ENCODE data around the gene RGS8. TPM values are rescaled to one million over a fixed set of nuclear protein-coding genes. Genes with fewer than 3 reads are reported as not detected.

RGS8 gene
- total RNA-seq, 1 experiment from 2014 or later: not detected

- CTCF ChIA-PET: no interaction called here
- H3K27me3 ChIP-seq (ENCODE audit: insufficient read depth, low read depth): no peaks in the 10 kb centered on the region
- H3K9me3 ChIP-seq (ENCODE audit: insufficient read depth, low read depth): no peaks in the 10 kb centered on the region
- TF ChIP-seq EZH2 (IDR thresholded peaks at IDR 0.05; ENCODE audit: low read depth) (no peak), CTCF (conservative IDR thresholded peaks at IDR 0.05) (no peak)
- no peak overlapping the region for H2AFZ ChIP-seq
- no TSS peak for BruUV-seq (replicated peaks)
- no peaks in the 10 kb centered on the region for H3K9me2 ChIP-seq (ENCODE audit: insufficient read depth)
- DNase-seq: no peak
- H3K79me2 ChIP-seq (ENCODE audit: low read depth): no peaks in the 10 kb centered on the region
- intact Hi-C loops (cut with micrococcal nuclease; ENCODE audit: unreplicated experiment): no loop called here
- no peaks in the 10 kb centered on the region for H3K4me1 ChIP-seq (replicated peaks; ENCODE audit: insufficient read depth)
- H3K36me3 ChIP-seq (ENCODE audit: low read depth): no peaks in the 10 kb centered on the region
- no peak overlapping the region for H3K27ac ChIP-seq
- no peak overlapping the region for H3K4me3 ChIP-seq
- no peaks in the 10 kb centered on the region; the same call in 1 of the 2 replicates for H4K20me1 ChIP-seq (ENCODE audit: insufficient read depth)
- no peak overlapping the region for H3K4me2 ChIP-seq
- POLR2A ChIA-PET (ENCODE audit: unreplicated experiment): no interaction called here
- H3F3A ChIP-seq (ENCODE audit: insufficient read depth, low read depth): no peaks in the 10 kb centered on the region
Measured at GRCh38 chr1:182709855-182710254, 25.5 kb upstream of the RGS8 start.

DNA sequence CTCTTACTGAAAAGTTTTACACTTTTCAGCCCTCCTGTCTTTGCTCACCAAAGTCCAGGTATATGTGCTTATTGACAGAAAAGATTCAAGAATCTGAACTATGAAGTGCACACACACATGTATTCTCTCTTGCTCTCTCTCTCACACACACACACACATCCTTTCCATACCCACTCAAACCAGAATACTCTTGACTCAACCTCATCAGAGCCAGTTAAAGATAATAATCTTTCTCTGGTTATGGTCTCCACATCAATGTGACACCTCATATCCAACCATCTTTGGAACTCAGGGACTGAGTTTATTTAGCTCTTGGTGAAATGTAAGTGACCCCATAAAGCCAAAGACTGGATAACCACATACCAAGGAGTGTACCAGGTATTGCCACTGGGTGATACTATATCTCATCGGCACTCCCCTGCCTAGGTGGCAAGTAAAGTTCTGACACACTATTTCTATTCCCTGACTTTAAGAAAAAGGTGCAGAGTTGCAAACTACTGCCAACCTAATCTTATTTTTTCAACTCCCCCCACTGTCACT is 24.9 kb upstream of the RGS8 start:
- no peaks in the 10 kb centered on the region for H3F3A ChIP-seq (ENCODE audit: insufficient read depth, low read depth)
- no peaks in the 10 kb centered on the region for H3K9me3 ChIP-seq (ENCODE audit: insufficient read depth, low read depth)
- no TSS peak for BruUV-seq (replicated peaks)
- H3K27me3 ChIP-seq (ENCODE audit: insufficient read depth, low read depth): no peaks in the 10 kb centered on the region
- no peaks in the 10 kb centered on the region for H3K79me2 ChIP-seq (ENCODE audit: low read depth)
- H4K20me1 ChIP-seq (ENCODE audit: insufficient read depth): no peaks in the 10 kb centered on the region; the same call in 1 of the 2 replicates
- H3K4me2 ChIP-seq: no peak overlapping the region
- no peak overlapping the region for H2AFZ ChIP-seq
- intact Hi-C loops (cut with micrococcal nuclease; ENCODE audit: unreplicated experiment): no loop called here
- H3K36me3 ChIP-seq (ENCODE audit: low read depth): no peaks in the 10 kb centered on the region
- H3K4me3 ChIP-seq: no peak overlapping the region
- ChIA-PET CTCF (no interaction called here), POLR2A (ENCODE audit: unreplicated experiment) (no interaction called here)
- TF ChIP-seq EZH2 (IDR thresholded peaks at IDR 0.05; ENCODE audit: low read depth) (no peak), CTCF (conservative IDR thresholded peaks at IDR 0.05) (no peak)
- H3K27ac ChIP-seq: no peak overlapping the region
- no peak for DNase-seq
- no peaks in the 10 kb centered on the region for H3K9me2 ChIP-seq (ENCODE audit: insufficient read depth)
- H3K4me1 ChIP-seq (replicated peaks; ENCODE audit: insufficient read depth): no peaks in the 10 kb centered on the region

- no peak for DNase-seq
- Histone ChIP-seq H3K4me3 (no peak overlapping the region), H3K9me2 (ENCODE audit: insufficient read depth) (no peaks in the 10 kb centered on the region), H3F3A (ENCODE audit: insufficient read depth, low read depth) (no peaks in the 10 kb centered on the region), H3K27me3 (ENCODE audit: insufficient read depth, low read depth) (no peaks in the 10 kb centered on the region), H3K36me3 (ENCODE audit: low read depth) (no peaks in the 10 kb centered on the region), H4K20me1 (ENCODE audit: insufficient read depth) (no peaks in the 10 kb centered on the region), H3K4me2 (no peak overlapping the region), H3K4me1 (replicated peaks; ENCODE audit: insufficient read depth) (no peaks in the 10 kb centered on the region), H3K9me3 (ENCODE audit: insufficient read depth, low read depth) (no peaks in the 10 kb centered on the region), H3K79me2 (ENCODE audit: low read depth) (no peaks in the 10 kb centered on the region), H3K27ac (no peak overlapping the region), H2AFZ (no peak overlapping the region)
- intact Hi-C loops (cut with micrococcal nuclease; ENCODE audit: unreplicated experiment): no loop called here
- ChIA-PET POLR2A (ENCODE audit: unreplicated experiment) (no interaction called here), CTCF (no interaction called here)
- TF ChIP-seq EZH2 (IDR thresholded peaks at IDR 0.05; ENCODE audit: low read depth): no peak
- no peak for TF ChIP-seq CTCF (conservative IDR thresholded peaks at IDR 0.05)
- BruUV-seq (replicated peaks): no TSS peak
Measured at GRCh38 chr1:182707122-182707521, 22.7 kb upstream of the RGS8 start.
